Activated CD8-positive, alpha-beta memory T cell treated with anti-CD3 and anti-CD28 coated beads for 1 hour (primary cell): ENCODE data around the gene AIMP2.
"Not testable (repeated sequence)": the region's sequence is repeated elsewhere in the genome, so short reads cannot be mapped to it uniquely, and the experiment has no call there.

Source experiments
- DNase-seq, 2 donors: peaks; one replicate each; pipeline ENCODE4 v3.0.0-alpha.2; 2020; ENCODE audit warnings: low read depth in 1 of 2; ENCODE audit errors: extremely low read depth in 1 of 2

AIMP2 gene

GRCh38 chr7:6008668-6009611, at the start of gene AIMP2, which contains the start of gene PMS2:
Gene AIMP2, plus strand, starts transcription at chr7:6009272. Its CDS starts 92 bp downstream, at chr7:6009364.
Gene PMS2, minus strand, starts transcription at chr7:6009049. Its CDS starts 30 bp downstream, at chr7:6009019.
- DNase-seq: peak; percentile 93 to 94

DNA sequence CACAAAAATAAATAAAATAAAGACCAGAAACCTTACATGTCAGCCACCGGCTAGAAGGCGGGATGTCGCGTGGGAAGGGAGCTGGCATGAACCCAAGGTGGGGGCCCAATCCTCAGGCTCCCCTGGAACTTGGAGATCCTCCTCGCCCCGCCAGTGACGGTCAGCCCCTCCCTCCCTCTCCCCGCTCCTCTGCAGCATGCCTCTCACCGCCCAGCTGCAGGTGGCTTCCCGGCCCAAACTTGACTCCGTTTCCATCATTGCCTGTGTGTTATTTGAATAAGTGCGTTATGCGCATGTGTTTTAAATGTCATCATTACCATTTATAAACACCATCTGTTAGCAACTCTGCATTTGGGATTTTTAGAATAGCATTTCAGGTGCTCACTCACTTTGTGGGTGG, 45.9 kb upstream of the AIMP2 start:
- DNase-seq: not testable (repeated sequence)

DNA sequence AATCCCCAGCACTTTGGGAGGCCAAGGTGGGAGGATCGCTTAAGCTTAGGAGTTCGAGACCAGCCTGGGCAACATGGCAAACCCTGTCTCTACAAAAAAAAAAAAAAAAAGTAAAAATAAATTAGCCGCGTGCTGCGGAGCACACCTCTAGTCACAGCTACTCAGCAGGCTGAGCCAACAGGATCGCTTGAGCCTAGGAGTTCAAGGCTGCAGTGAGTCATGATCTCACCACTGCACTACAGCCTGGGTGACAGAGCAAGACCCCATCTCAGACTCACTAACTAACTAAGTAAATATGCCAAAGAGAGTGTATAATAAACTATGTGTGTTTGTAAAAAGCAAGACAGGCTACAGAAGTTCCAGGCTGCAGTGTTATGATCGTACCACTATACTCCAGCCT, 45.3 kb upstream of the AIMP2 start:
- DNase-seq: not testable (repeated sequence)

GRCh38 chr7:5970347-5970911, 38.6 kb upstream of the AIMP2 start, which contains the start of gene RSPH10B:
Gene RSPH10B, minus strand, starts transcription at chr7:5970689. Its CDS starts 3,573 bp downstream, at chr7:5967116.
- not testable (repeated sequence) for DNase-seq

GRCh38 chr7:5973580-5973979, 35.5 kb upstream of the AIMP2 start:
- not testable (repeated sequence) for DNase-seq

- DNase-seq: not testable (repeated sequence)
Measured at GRCh38 chr7:5979680-5980314, 29.3 kb upstream of the AIMP2 start.

- DNase-seq: not testable (repeated sequence)
Measured at GRCh38 chr7:5987061-5987460, 22.0 kb upstream of the AIMP2 start.

- DNase-seq: no peak
Measured at GRCh38 chr7:5997210-5997808, 11.8 kb upstream of the AIMP2 start.

GRCh38 chr7:6007386-6007785, 1.7 kb upstream of the AIMP2 start:
- DNase-seq: no peak

DNA sequence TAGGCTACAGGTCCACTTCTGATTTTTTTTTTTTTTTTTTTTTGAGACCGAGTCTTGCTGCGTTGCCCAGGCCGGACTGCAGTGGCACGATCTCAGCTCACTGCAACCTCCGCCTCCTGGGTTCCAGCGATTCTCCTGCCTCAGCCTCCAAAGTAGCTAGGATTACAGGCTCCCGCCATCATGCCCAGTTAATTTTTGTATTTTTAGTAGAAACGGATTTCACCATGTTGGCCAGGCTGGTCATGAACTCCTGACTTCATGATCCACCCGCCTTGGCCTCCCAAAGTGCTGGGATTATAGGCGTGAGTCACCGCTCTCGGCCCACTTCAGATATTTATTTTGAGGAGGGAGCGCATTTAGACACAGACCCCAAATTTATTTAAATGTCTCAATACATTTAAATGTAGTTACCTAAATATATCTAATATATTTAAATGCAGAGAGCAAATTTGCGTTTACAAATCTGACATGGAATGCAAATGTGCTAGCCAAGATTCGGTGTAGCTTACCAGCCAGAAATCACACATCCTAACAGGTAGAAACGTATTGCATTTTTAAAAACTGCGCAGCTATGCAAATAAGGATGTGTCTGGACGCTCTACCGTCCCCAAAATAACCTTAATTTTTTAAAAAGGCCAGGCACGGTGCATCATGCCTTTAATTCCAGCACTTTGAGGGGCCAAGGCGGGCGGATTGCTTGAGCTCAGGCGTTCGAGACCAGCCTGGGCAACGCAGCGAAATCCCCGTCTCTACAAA, 1.1 kb upstream of the AIMP2 start:
- DNase-seq: not testable (repeated sequence)

DNA sequence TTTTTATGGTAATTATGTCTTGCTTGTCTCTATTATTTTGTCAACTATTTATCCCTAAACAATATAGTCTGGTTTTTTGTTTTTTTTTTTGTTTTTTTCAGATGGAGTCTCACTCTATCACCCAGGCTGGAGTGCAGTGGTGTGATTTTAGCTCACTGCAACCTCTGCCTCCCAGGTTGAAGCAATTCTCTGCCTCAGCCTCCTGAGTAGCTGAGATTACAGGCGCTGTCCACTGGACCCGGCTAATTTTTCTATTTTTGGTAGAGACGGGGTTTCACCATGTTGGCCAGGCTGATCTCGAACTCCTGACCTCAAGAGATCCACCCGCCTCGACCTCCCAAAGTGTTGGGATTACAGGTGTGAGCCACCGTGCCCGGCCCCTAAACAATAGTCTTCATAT, 1.3 kb downstream of the AIMP2 start:
- not testable (repeated sequence) for DNase-seq

GRCh38 chr7:6011541-6011940, 2.5 kb downstream of the AIMP2 start:
- no peak for DNase-seq

GRCh38 chr7:6012355-6013104, 3.5 kb downstream of the AIMP2 start:
- DNase-seq: no peak

DNA sequence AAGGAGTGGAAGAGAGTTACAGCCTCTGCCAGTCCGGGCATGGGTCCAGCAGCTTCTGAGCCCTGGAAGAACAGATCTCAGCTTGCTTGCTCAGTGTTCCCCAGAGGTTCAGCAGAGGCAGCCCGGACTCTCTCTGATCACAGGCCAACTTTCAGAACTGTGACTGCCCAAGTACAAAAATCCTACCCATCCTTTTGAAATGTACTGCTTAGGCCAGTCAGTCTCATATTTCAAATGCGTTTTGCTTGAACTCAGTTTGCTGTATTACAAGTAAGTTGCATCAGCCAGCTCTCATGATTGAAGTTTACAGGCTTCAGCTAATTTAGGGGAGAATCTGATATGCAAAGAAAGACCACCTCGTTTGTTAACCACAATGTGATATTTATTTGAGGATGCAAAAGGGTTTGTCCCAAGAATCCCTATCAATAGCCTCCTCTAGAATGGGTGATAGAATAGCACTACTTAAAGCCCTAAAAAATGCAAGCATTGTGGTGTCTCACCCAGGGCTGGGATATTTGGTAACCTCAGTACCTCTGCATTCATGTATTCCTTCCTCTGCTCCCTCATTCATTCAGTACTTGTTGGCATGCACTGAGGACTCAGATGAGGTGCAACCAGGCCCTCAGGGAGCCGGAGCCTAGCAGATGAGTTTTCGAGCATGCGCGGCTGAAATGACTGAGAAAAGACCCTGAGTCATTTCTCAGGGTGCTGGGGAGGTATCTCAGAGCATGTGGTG, 7.0 kb downstream of the AIMP2 start:
- no peak for DNase-seq

- DNase-seq: no peak
Measured at GRCh38 chr7:6016653-6016966, 7.5 kb downstream of the AIMP2 start.

DNA sequence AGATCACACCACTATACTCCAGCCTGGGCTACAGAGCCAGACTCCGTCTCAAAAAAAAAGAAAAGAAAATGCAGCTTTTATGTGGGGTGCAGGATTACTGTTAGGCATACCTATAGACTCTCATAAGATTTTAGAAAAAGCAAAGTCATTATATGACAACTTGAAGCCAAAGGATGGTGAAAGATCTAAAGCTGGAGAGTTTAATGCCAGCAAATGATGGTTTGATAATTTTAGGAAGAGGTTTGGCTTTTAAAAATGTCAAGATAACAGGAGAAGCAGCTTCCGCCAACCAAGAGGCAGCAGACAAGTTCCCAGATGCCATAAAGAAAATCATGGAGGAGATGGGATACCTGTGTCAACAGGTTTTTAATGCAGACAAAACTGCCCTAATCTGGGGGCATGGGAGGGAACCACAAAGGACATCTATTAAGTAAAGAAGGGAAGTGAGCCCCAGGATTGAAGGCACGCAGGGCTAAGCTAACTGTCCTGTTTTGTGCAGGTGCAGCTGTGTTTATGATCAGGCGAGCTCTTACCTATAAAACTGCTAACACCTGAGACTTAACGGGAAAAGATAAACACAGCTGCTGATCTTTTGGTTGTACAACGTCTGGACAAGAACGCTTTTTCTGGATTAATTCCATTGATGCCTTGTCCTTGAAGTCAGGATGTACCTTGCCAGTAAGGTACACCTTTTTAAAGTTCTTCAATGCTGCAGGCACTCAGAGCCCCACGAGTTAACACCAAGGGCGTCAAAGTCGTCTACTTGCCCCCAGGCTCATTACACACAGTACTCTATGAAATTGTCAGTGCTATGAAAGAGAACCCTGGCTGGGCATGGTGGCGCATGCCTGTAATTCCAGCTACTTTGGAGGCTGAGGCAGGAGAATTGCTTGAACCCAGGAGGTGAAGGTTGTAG, 11.6 kb downstream of the AIMP2 start:
- no peak for DNase-seq

DNA sequence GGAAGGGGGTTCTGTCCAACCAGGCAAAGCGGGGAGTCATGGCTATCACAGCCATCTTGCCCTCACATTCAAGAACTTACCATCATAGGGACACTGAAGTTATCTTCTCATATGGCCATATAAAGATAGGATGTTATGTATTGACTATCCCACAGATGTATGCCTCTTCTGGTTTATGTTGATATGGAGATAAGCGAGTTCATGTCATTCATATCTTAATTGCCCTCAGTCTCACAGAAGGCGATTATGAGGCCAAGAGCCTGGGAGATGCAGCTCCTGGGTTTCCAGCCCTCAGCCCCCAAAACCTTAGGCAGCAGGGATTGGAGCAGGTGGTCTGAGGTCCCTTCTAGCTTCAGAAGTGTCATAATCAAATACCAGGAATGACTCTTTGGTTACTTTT, 13.6 kb downstream of the AIMP2 start:
- DNase-seq: no peak

GRCh38 chr7:6023974-6024435, 14.9 kb downstream of the AIMP2 start:
- DNase-seq: no peak
